ENCODE results near the gene ELP4.

The ELP4 gene

GRCh38 chr11:31824879-31825837 lies 315.6 kb downstream of the ELP4 start:
- POLR2A ChIA-PET (ENCODE audit: low non-redundant PET): no interaction called here
- no peak for TF ChIP-seq CTCF (conservative IDR thresholded peaks at IDR 0.05; ENCODE audit: low read depth)
- CTCF ChIA-PET: interaction anchor here (0.6 kb wide), 1 partner anchor 121 kb away, joined by 3 read pairs; no protein-coding TSS in a partner anchor
- DNase-seq (ENCODE audit: low spot score): no peak
- no peak overlapping the region for H3K27ac ChIP-seq

GRCh38 chr11:31825838-31826484 lies 316.4 kb downstream of the ELP4 start:
- no peak for TF ChIP-seq CTCF (conservative IDR thresholded peaks at IDR 0.05; ENCODE audit: low read depth)
- no peak for DNase-seq (ENCODE audit: low spot score)
- no peak overlapping the region for H3K27ac ChIP-seq
- CTCF ChIA-PET: interaction anchor here (0.6 kb wide), 1 partner anchor 170 kb away, joined by 3 read pairs; no protein-coding TSS in a partner anchor
- POLR2A ChIA-PET (ENCODE audit: low non-redundant PET): no interaction called here

DNA sequence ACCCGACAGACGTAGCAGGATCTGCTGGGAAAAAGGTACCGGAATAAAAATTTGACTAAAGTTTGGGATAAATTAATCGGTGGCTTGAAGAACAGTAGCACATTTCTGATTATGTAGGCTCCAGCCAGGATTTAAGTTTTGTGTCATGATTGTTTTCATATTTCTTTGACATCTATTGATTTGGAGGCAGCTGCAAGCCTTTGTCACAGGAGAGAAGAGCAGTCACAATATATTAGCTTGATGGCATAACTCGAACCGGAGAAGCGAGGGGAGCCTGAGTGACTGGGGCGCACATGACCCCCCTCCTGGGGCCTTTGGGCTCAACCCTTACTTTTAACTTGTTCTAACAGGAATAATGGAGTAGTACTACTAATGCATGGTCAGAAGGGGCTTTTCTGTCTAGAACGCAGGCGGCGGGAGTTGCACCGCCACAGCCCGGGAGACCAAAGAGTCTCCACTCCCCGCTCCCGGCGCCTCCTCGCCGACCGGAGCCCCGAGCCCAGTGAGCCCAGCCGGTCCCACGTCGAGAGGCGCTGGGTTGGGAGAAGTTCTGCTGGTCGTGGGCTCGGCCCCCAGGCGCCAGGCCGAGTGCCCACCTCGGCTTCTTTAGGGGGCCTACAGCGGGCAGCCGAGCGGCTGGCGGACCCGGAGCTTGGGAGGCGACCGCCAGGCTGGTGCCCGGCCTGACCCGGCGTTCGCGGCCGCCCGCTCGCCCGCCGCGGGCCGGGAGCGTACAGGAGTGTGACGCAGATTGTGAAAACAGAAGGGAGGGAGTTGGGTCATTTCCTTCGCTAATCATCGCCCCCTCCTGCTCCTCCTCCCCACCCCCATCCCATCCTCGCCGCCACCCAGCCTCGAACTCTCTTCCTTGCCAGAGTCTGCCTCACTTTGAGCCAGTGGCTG lies 317.2 kb downstream of the ELP4 start:
- no peak for TF ChIP-seq CTCF (conservative IDR thresholded peaks at IDR 0.05; ENCODE audit: low read depth)
- no peak for DNase-seq (ENCODE audit: low spot score)
- H3K27ac ChIP-seq: no peak overlapping the region
- ChIA-PET POLR2A (ENCODE audit: low non-redundant PET) (no interaction called here), CTCF (no interaction called here)

- DNase-seq (ENCODE audit: low spot score): no peak
- POLR2A ChIA-PET (ENCODE audit: low non-redundant PET): no interaction called here
- TF ChIP-seq CTCF (conservative IDR thresholded peaks at IDR 0.05; ENCODE audit: low read depth): no peak
- CTCF ChIA-PET: no interaction called here
- H3K27ac ChIP-seq: no peak overlapping the region
Measured at GRCh38 chr11:31827455-31828206, 318.1 kb downstream of the ELP4 start.

- H3K27ac ChIP-seq: no peak overlapping the region
- ChIA-PET POLR2A (ENCODE audit: low non-redundant PET) (no interaction called here), CTCF (no interaction called here)
- no peak for TF ChIP-seq CTCF (conservative IDR thresholded peaks at IDR 0.05; ENCODE audit: low read depth)
- no peak for DNase-seq (ENCODE audit: low spot score)
Measured at GRCh38 chr11:31828217-31828616, 318.6 kb downstream of the ELP4 start.
